Breast epithelium (tissue), 4 donors: ENCODE measurements around the gene ADAMTS13. TPM values are rescaled to one million over a fixed set of nuclear protein-coding genes. Genes with fewer than 3 reads are reported as not detected.

Source experiments
- DNase-seq, 2 donors: peaks; one replicate each; pipeline ENCODE4 v3.0.0-alpha.2; 2019; ENCODE audit warnings: low spot score in 2 of 2
- H3K27ac ChIP-seq, 2 donors: fragments of 200-600 bp; sonication (generic) in 1 of 2; one replicate each; pipeline ENCODE4 v1.5.1; 2016 to 2019; ENCODE audit warnings: mild to moderate bottlenecking in 1 of 2
- H3K27me3 ChIP-seq, 2 donors: fragments of 200-600 bp; sonication (generic) in 1 of 2; one replicate each; pipeline versions ENCODE4 v1.5.1 to v1.6.0; 2017 to 2019; ENCODE audit warnings: control low read depth in 1 of 2, mild to moderate bottlenecking in 1 of 2
- H3K36me3 ChIP-seq: fragments of 200-600 bp; one replicate; pipeline ENCODE4 v1.5.1; 2019
- H3K4me1 ChIP-seq, 2 donors: fragments of 200-600 bp; sonication (generic); one replicate each; pipeline ENCODE4 v1.5.1; 2016 to 2019; ENCODE audit warnings: control low read depth in 1 of 2
- H3K4me3 ChIP-seq, 3 donors: fragments of 200-600 bp; sonication (generic); 1 replicate in 2 of 3; 2 replicates in 1 of 3; pipeline ENCODE4 v1.5.1; 2016 to 2019; ENCODE audit warnings: mild to moderate bottlenecking in 3 of 3, moderate library complexity in 2 of 3
- H3K9me3 ChIP-seq, 2 donors: fragments of 200-600 bp; sonication (generic) in 1 of 2; one replicate each; pipeline ENCODE4 v1.5.1; 2016 to 2019; ENCODE audit warnings: control low read depth in 1 of 2
- CTCF ChIP-seq, 3 donors: fragments of 450-650 bp; IDR thresholded peaks; one replicate each; pipeline ENCODE4 v1.5.1; 2016 to 2017; ENCODE audit warnings: antibody characterized with exemption in 3 of 3, mild to moderate bottlenecking in 3 of 3, moderate library complexity in 3 of 3
- POLR2A ChIP-seq: fragments of 450-650 bp; IDR thresholded peaks from one replicate; pipeline ENCODE4 v1.6.1; 2016; ENCODE audit warnings: antibody characterized with exemption, mild to moderate bottlenecking, moderate library complexity
- POLR2AphosphoS5 ChIP-seq, 3 donors: sonication (generic); formaldehyde crosslinking; IDR thresholded peaks; one replicate each; pipeline ENCODE4 v1.6.1; 2017; ENCODE audit warnings: antibody characterized with exemption in 3 of 3
- intact Hi-C: fragments of 100-400 bp; cut with DNase I; formaldehyde crosslinking; loops from one replicate; pipeline ENCODE4 v1.15.1; 2023; ENCODE audit warnings: low total_unique reads
- total RNA-seq, 3 donors: library from RNA; depleted of rRNA; stranded (reverse); fragments of >200 nt; gene quantifications; one replicate each; pipeline ENCODE4 v1.1.0, GENCODE V29; 2016

Gene ADAMTS13
- total RNA-seq, 3 donors from 2014 or later: 0.88 to 2.9 (median 0.96) TPM

- no peak overlapping the region for H3K4me3 ChIP-seq
- H3K27me3 ChIP-seq: peaks cover 0 to 16% of the 10 kb centered on the region in 2 donors
- H3K4me1 ChIP-seq: no peaks in the 10 kb centered on the region
- intact Hi-C loops: no loop called here
- no peak for DNase-seq
- no peak for TF ChIP-seq CTCF (IDR thresholded peaks at IDR 0.05)
- H3K36me3 ChIP-seq: no peaks in the 10 kb centered on the region
- no peaks in the 10 kb centered on the region for H3K9me3 ChIP-seq
- peak overlapping the region in 1 of 2 donors; percentile 84 for H3K27ac ChIP-seq
Observed at GRCh38 chr9:133491656-133491925, 69.4 kb downstream of the ADAMTS13 start.

- Histone ChIP-seq H3K4me1 (no peaks in the 10 kb centered on the region), H3K27ac (peak overlapping the region; percentile 55 to 84), H3K27me3 (peaks cover under 1 to 17% of the 10 kb centered on the region in 2 donors), H3K4me3 (peak overlapping the region in 1 of 3 donors; percentile 37), H3K9me3 (no peaks in the 10 kb centered on the region), H3K36me3 (no peaks in the 10 kb centered on the region)
- DNase-seq: peak in 1 of 2 donors; percentile 46
- no peak for TF ChIP-seq POLR2AphosphoS5 (IDR thresholded peaks at IDR 0.05)
- no peak for TF ChIP-seq POLR2A
- TF ChIP-seq CTCF (IDR thresholded peaks at IDR 0.05): no peak
- intact Hi-C loops: no loop called here
Observed at GRCh38 chr9:133492061-133493021, 70.2 kb downstream of the ADAMTS13 start.

- H3K4me1 ChIP-seq: no peaks in the 10 kb centered on the region
- TF ChIP-seq POLR2A: no peak
- no peak for TF ChIP-seq CTCF (IDR thresholded peaks at IDR 0.05)
- TF ChIP-seq POLR2AphosphoS5 (IDR thresholded peaks at IDR 0.05): no peak
- H3K27ac ChIP-seq: no peak overlapping the region
- no peak for DNase-seq
- no peaks in the 10 kb centered on the region for H3K9me3 ChIP-seq
- H3K27me3 ChIP-seq: peaks cover 3 to 8% of the 10 kb centered on the region in 2 donors
- intact Hi-C loops: no loop called here
- no peaks in the 10 kb centered on the region for H3K36me3 ChIP-seq
- H3K4me3 ChIP-seq: no peak overlapping the region
Observed at GRCh38 chr9:133493428-133493827, 71.3 kb downstream of the ADAMTS13 start.

GRCh38 chr9:133493845-133494540 lies 71.8 kb downstream of the ADAMTS13 start:
- Histone ChIP-seq H3K4me1 (no peaks in the 10 kb centered on the region), H3K9me3 (no peaks in the 10 kb centered on the region), H3K27me3 (peaks cover 3 to 8% of the 10 kb centered on the region in 2 donors), H3K4me3 (no peak overlapping the region), H3K27ac (no peak overlapping the region), H3K36me3 (no peaks in the 10 kb centered on the region)
- no peak for TF ChIP-seq POLR2AphosphoS5 (IDR thresholded peaks at IDR 0.05)
- no peak for TF ChIP-seq CTCF (IDR thresholded peaks at IDR 0.05)
- no peak for TF ChIP-seq POLR2A
- no peak for DNase-seq
- intact Hi-C loops: no loop called here
